OCI-LY3 (cell line): ENCODE data around the gene ABLIM2.

Experiments
- EZH2phosphoT487 ChIP-seq: fragments of 200-600 bp; shearing (Covaris generic); IDR thresholded peaks from 2 replicates; pipeline ENCODE4 v1.6.1; 2018; ENCODE audit warnings: antibody characterized with exemption, mixed run types, low read depth
- TF ChIP-seq, protein P1 (sequence below): fragments of 200-600, 300-600 bp; sonication (generic); IDR thresholded peaks from 2 replicates; pipeline ENCODE4 v1.5.1; 2014; ENCODE audit warnings: antibody characterized with exemption, low read length, low read depth

DNA sequence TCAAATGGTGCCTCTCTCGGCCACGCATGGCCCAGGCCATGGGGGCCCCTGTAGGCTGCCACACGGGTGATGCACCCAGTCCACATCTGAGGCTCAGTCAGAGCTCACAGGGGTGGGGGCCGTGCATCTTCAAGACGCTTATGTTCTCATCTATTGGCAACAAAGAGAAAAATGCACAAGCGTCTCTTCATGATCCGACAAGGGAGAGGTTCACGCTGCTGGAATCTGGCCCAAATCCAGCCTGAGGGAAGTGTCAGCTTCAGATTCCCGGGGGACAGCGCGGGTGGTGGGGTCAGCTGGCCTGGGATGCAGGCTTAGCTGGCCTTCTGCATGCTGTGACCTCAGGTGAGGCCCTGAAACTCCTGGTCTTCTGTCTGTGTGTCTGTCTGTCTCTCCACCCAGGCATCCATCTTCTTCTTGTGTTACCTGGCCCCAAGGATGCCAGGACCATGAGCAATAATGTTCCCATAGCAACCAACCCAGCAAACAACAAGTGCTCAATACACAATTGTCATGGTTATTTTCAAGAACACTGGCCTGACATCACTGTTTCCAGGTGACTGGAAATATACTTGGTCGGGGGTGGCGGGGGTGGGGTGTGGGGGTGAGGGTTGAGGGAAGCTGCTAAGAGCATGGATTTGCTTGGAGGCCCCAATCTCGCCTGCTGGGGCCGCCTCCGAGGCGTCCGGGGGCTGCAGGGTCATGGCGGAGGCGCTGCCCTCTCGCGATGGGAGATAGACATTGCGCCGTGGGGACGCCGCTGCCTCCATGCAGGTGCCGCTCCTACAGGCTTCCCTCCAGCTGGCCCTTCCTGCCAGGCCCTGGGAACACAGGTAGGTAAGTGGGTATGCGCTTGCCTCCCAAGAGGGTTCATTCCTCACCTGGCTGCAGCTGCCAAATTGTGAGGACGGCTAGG lies 48.3 kb downstream of the ABLIM2 start:
- TF ChIP-seq, protein P1, sequence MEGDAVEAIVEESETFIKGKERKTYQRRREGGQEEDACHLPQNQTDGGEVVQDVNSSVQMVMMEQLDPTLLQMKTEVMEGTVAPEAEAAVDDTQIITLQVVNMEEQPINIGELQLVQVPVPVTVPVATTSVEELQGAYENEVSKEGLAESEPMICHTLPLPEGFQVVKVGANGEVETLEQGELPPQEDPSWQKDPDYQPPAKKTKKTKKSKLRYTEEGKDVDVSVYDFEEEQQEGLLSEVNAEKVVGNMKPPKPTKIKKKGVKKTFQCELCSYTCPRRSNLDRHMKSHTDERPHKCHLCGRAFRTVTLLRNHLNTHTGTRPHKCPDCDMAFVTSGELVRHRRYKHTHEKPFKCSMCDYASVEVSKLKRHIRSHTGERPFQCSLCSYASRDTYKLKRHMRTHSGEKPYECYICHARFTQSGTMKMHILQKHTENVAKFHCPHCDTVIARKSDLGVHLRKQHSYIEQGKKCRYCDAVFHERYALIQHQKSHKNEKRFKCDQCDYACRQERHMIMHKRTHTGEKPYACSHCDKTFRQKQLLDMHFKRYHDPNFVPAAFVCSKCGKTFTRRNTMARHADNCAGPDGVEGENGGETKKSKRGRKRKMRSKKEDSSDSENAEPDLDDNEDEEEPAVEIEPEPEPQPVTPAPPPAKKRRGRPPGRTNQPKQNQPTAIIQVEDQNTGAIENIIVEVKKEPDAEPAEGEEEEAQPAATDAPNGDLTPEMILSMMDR, result no peak
- TF ChIP-seq EZH2phosphoT487, result no peak
